ENCODE data around the gene CNNM3. TPM values are rescaled to one million over a fixed set of nuclear protein-coding genes. Genes with fewer than 3 reads are reported as not detected.

Gene CNNM3
- total RNA-seq, 1 experiment from 2014 or later = 34.0 TPM

DNA sequence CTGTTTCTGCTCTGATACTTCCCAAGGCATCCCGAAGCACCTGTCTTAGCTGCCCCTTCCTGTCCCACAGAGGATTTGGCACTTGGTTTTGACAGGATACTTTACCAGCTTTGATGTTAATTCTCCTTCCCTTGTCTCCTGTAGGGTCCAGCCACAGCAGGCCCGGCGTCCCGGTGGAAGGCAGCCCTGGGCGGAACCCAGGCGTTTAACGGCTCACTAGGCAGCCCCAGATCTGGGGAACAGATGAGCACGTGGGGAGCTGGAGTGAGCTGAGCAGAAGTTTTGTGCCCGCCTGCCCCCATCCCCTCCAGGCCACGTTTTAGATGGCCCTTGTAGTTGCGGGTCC is 16.3 kb downstream of the CNNM3 start:
- Histone ChIP-seq H3K9me3 (ENCODE audit: control insufficient read depth, insufficient read depth, low read depth, low read length) (no peaks in the 10 kb centered on the region), H3K36me3 (ENCODE audit: control insufficient read depth, insufficient read depth, low read length) (peaks cover 6% of the 10 kb centered on the region), H3K4me1 (ENCODE audit: control insufficient read depth, insufficient read depth, low read length) (no peaks in the 10 kb centered on the region), H3K27me3 (ENCODE audit: control insufficient read depth, insufficient read depth, low read length) (no peaks in the 10 kb centered on the region), H3K27ac (ENCODE audit: low read length) (no peak overlapping the region), H3K4me3 (ENCODE audit: low read depth in 2 of 2, low read length in 2 of 2) (no peak overlapping the region)
- in situ Hi-C loops (cut with HindIII; ENCODE audit: low pct_unique_long_range_greater_than_20kb, low sequenced_read_pairs) (no loop called here), intact Hi-C loops (cut with micrococcal nuclease; ENCODE audit: unreplicated experiment) (no loop called here)
- CTCF ChIA-PET = no interaction called here
- DNase-seq (ENCODE audit: low read depth, low spot score) = no peak
- BruUV-seq (replicated peaks) = no TSS peak
- no peak for TF ChIP-seq SIN3A (IDR thresholded peaks at IDR 0.05; ENCODE audit: borderline replicate concordance, insufficient read depth, low read depth, low read length)
- TF ChIP-seq POLR2AphosphoS5 (IDR thresholded peaks at IDR 0.05; ENCODE audit: low read depth, low read length) = no peak
- TF ChIP-seq TCF7L2 (IDR thresholded peaks at IDR 0.05; ENCODE audit: low read depth, low read length) = no peak
- TF ChIP-seq, protein P1, sequence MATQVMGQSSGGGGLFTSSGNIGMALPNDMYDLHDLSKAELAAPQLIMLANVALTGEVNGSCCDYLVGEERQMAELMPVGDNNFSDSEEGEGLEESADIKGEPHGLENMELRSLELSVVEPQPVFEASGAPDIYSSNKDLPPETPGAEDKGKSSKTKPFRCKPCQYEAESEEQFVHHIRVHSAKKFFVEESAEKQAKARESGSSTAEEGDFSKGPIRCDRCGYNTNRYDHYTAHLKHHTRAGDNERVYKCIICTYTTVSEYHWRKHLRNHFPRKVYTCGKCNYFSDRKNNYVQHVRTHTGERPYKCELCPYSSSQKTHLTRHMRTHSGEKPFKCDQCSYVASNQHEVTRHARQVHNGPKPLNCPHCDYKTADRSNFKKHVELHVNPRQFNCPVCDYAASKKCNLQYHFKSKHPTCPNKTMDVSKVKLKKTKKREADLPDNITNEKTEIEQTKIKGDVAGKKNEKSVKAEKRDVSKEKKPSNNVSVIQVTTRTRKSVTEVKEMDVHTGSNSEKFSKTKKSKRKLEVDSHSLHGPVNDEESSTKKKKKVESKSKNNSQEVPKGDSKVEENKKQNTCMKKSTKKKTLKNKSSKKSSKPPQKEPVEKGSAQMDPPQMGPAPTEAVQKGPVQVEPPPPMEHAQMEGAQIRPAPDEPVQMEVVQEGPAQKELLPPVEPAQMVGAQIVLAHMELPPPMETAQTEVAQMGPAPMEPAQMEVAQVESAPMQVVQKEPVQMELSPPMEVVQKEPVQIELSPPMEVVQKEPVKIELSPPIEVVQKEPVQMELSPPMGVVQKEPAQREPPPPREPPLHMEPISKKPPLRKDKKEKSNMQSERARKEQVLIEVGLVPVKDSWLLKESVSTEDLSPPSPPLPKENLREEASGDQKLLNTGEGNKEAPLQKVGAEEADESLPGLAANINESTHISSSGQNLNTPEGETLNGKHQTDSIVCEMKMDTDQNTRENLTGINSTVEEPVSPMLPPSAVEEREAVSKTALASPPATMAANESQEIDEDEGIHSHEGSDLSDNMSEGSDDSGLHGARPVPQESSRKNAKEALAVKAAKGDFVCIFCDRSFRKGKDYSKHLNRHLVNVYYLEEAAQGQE (IDR thresholded peaks at IDR 0.05; ENCODE audit: insufficient read depth in 1 of 2, low read depth in 2 of 2, low read length in 1 of 2) = no peak
- TF ChIP-seq, protein P2, sequence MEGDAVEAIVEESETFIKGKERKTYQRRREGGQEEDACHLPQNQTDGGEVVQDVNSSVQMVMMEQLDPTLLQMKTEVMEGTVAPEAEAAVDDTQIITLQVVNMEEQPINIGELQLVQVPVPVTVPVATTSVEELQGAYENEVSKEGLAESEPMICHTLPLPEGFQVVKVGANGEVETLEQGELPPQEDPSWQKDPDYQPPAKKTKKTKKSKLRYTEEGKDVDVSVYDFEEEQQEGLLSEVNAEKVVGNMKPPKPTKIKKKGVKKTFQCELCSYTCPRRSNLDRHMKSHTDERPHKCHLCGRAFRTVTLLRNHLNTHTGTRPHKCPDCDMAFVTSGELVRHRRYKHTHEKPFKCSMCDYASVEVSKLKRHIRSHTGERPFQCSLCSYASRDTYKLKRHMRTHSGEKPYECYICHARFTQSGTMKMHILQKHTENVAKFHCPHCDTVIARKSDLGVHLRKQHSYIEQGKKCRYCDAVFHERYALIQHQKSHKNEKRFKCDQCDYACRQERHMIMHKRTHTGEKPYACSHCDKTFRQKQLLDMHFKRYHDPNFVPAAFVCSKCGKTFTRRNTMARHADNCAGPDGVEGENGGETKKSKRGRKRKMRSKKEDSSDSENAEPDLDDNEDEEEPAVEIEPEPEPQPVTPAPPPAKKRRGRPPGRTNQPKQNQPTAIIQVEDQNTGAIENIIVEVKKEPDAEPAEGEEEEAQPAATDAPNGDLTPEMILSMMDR (IDR thresholded peaks at IDR 0.05) = no peak
- ATAC-seq = no peak
- POLR2A ChIA-PET = interaction anchor here (0.5 kb wide), 1 partner anchor 726 kb away, joined by 8 read pairs; no protein-coding TSS in a partner anchor

DNA sequence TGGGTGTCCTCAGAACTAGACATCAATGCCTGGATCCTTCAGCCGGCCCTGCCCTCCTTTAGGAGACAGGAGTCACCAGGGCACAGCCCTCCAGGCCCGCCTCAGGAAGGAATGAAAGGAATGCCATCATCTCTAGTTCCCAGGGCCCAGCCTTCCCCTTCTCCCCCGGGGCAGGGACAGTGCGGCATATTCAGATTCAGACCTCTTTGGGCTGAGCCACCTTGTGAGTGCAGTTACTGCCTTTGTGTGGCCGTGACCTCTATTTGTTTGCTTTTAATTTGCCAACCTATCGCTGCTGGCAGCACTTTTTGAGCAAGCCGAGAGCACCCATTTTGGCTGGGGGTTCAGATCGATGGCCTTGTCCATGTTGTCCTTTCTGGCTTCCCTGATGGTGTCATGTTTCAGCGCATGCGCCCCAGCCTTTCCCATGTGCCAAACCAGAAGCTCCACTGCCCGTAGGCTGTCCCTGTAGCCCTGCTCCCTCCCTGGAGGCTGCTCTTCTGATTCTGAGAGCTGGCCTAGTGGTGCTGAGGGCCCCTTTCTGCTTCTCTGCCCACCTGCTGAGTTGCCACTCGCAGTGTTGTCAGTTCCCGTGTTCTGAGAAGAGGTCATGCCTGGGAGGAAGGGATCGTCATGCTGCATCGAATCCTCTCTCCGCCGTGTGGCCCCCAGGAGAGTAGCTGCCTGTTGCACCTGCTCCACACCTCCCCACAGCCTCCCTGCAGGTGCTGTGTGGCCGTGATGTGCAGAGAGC is 16.9 kb downstream of the CNNM3 start:
- in situ Hi-C loops (cut with HindIII; ENCODE audit: low pct_unique_long_range_greater_than_20kb, low sequenced_read_pairs) (no loop called here), intact Hi-C loops (cut with micrococcal nuclease; ENCODE audit: unreplicated experiment) (no loop called here)
- no peaks in the 10 kb centered on the region for H3K27me3 ChIP-seq (ENCODE audit: control insufficient read depth, insufficient read depth, low read length)
- H3K9me3 ChIP-seq (ENCODE audit: control insufficient read depth, insufficient read depth, low read depth, low read length) = no peaks in the 10 kb centered on the region
- no peaks in the 10 kb centered on the region for H3K4me1 ChIP-seq (ENCODE audit: control insufficient read depth, insufficient read depth, low read length)
- ChIA-PET CTCF (no interaction called here), POLR2A (interaction anchor here (0.5 kb wide), 1 partner anchor 726 kb away, joined by 8 read pairs; no protein-coding TSS in a partner anchor)
- H3K36me3 ChIP-seq (ENCODE audit: control insufficient read depth, insufficient read depth, low read length) = peaks cover 3% of the 10 kb centered on the region
- no peak for DNase-seq (ENCODE audit: low read depth, low spot score)
- no peak overlapping the region for H3K4me3 ChIP-seq (ENCODE audit: low read depth in 2 of 2, low read length in 2 of 2)
- ATAC-seq = no peak
- TF ChIP-seq POLR2AphosphoS5 (IDR thresholded peaks at IDR 0.05; ENCODE audit: low read depth, low read length) = no peak
- TF ChIP-seq TCF7L2 (IDR thresholded peaks at IDR 0.05; ENCODE audit: low read depth, low read length) = no peak
- TF ChIP-seq, protein P2 (IDR thresholded peaks at IDR 0.05) = no peak
- no peak for TF ChIP-seq SIN3A (IDR thresholded peaks at IDR 0.05; ENCODE audit: borderline replicate concordance, insufficient read depth, low read depth, low read length)
- TF ChIP-seq, protein P1 (IDR thresholded peaks at IDR 0.05; ENCODE audit: insufficient read depth in 1 of 2, low read depth in 2 of 2, low read length in 1 of 2) = no peak
- no peak overlapping the region for H3K27ac ChIP-seq (ENCODE audit: low read length)
- BruUV-seq (replicated peaks) = no TSS peak
